ENCODE results near the gene FMNL1.

The FMNL1 gene

GRCh38 chr17:45223539-45224528 is 2.1 kb downstream of the FMNL1 start:
- DNase-seq (ENCODE audit: low spot score) = no peak

- DNase-seq (ENCODE audit: low spot score) = no peak
Observed at GRCh38 chr17:45224671-45225050, 3.0 kb downstream of the FMNL1 start.

GRCh38 chr17:45225051-45225700 is 3.5 kb downstream of the FMNL1 start:
- no peak for DNase-seq (ENCODE audit: low spot score)

- DNase-seq (ENCODE audit: low spot score) = peak; percentile 44
Observed at GRCh38 chr17:45225964-45226530, 4.4 kb downstream of the FMNL1 start.

GRCh38 chr17:45226576-45226975 is 4.9 kb downstream of the FMNL1 start:
- DNase-seq (ENCODE audit: low spot score) = no peak

- DNase-seq (ENCODE audit: low spot score) = no peak
Observed at GRCh38 chr17:45227101-45227925, 5.6 kb downstream of the FMNL1 start.

- no peak for DNase-seq (ENCODE audit: low spot score)
Observed at GRCh38 chr17:45227926-45228762, 6.5 kb downstream of the FMNL1 start.

GRCh38 chr17:45228763-45229539 is 7.3 kb downstream of the FMNL1 start:
- DNase-seq (ENCODE audit: low spot score) = peak; percentile 40

GRCh38 chr17:45229681-45230409 is 8.2 kb downstream of the FMNL1 start:
- no peak for DNase-seq (ENCODE audit: low spot score)

- no peak for DNase-seq (ENCODE audit: low spot score)
Observed at GRCh38 chr17:45230410-45230786, 8.7 kb downstream of the FMNL1 start.

- DNase-seq (ENCODE audit: low spot score) = no peak
Observed at GRCh38 chr17:45230787-45231480, 9.2 kb downstream of the FMNL1 start.

GRCh38 chr17:45231481-45232116 is 9.9 kb downstream of the FMNL1 start:
- DNase-seq (ENCODE audit: low spot score) = no peak

- no peak for DNase-seq (ENCODE audit: low spot score)
Observed at GRCh38 chr17:45232514-45233422, 11.1 kb downstream of the FMNL1 start.

- DNase-seq (ENCODE audit: low spot score) = no peak
Observed at GRCh38 chr17:45233423-45233924, 11.8 kb downstream of the FMNL1 start.

GRCh38 chr17:45234641-45235415 is 13.1 kb downstream of the FMNL1 start:
- DNase-seq (ENCODE audit: low spot score) = no peak

Measured in putamen (tissue), 1 donor.